Embryonic facial prominence (tissue), 1 donor: ENCODE measurements around the gene SELENBP1.

Source experiments
- DNase-seq: peaks from one replicate; pipeline ENCODE4 v3.0.0-alpha.2; 2016; ENCODE audit errors: extremely low spot score

Gene SELENBP1

GRCh38 chr1:151344291-151344690 lies 28.2 kb downstream of the SELENBP1 start:
- DNase-seq, result no peak

GRCh38 chr1:151343587-151343986 lies 28.9 kb downstream of the SELENBP1 start:
- no peak for DNase-seq

- DNase-seq, result no peak
These were observed 29.9 kb downstream of the SELENBP1 start for GRCh38 chr1:151342569-151342968.

- DNase-seq, result no peak
These were observed 30.5 kb downstream of the SELENBP1 start for GRCh38 chr1:151342021-151342420.

GRCh38 chr1:151340870-151341754 lies 31.4 kb downstream of the SELENBP1 start:
- DNase-seq, result peak; percentile 70

- no peak for DNase-seq
These were observed 35.9 kb downstream of the SELENBP1 start for GRCh38 chr1:151336556-151336955.

- DNase-seq, result no peak
These were observed 37.7 kb downstream of the SELENBP1 start for GRCh38 chr1:151334822-151335221.

GRCh38 chr1:151327903-151328674 lies 44.4 kb downstream of the SELENBP1 start:
- DNase-seq, result no peak

GRCh38 chr1:151327223-151327902 lies 45.1 kb downstream of the SELENBP1 start, which contains the start of gene PI4KB:
TSS of gene PI4KB (minus strand) at chr1:151327416. CDS start at chr1:151316481, 10,935 bp downstream.
- DNase-seq, result peak; percentile 97

GRCh38 chr1:151326619-151327222 lies 45.8 kb downstream of the SELENBP1 start:
- DNase-seq, result peak; percentile 58

GRCh38 chr1:151325646-151326429 lies 46.7 kb downstream of the SELENBP1 start:
- DNase-seq, result no peak

- no peak for DNase-seq
These were observed 47.3 kb downstream of the SELENBP1 start for GRCh38 chr1:151325231-151325630.

GRCh38 chr1:151324390-151324930 lies 48.0 kb downstream of the SELENBP1 start:
- no peak for DNase-seq

GRCh38 chr1:151318975-151319374 lies 53.5 kb downstream of the SELENBP1 start:
- DNase-seq, result no peak

- no peak for DNase-seq
These were observed 56.8 kb downstream of the SELENBP1 start for GRCh38 chr1:151315565-151316235.
